ENCODE results near the gene PRODH2. TPM values are rescaled to one million over a fixed set of nuclear protein-coding genes. Genes with fewer than 3 reads are reported as not detected.
A peak's percentile ranks its signal among the peaks of the same experiment; 100 is the strongest.

The PRODH2 gene
- total and polyA plus RNA-seq, 4 donors: 56.4 to 156 (median 114) TPM

GRCh38 chr19:35828692-35829301, 16.2 kb upstream of the PRODH2 start:
- 11% methylated on average over 12 of the region's 12 CpGs for WGBS
- Histone ChIP-seq H3K4me3 (ENCODE audit: low read depth in 1 of 3, low read length in 3 of 3) (no peak overlapping the region), H3K9ac (ENCODE audit: low read depth in 1 of 2, low read length in 2 of 2) (no peak overlapping the region), H3K27me3 (ENCODE audit: control insufficient read depth in 4 of 4, insufficient read depth in 4 of 4, low read length in 3 of 4) (peaks cover 0 to 5% (median 2%) of the 10 kb centered on the region in 4 donors), H3K4me1 (ENCODE audit: control insufficient read depth in 4 of 4, insufficient read depth in 4 of 4, low read length in 3 of 4) (no peaks in the 10 kb centered on the region), H3K27ac (ENCODE audit: low read depth in 1 of 2, low read length in 2 of 2) (no peak overlapping the region), H3K9me3 (ENCODE audit: control insufficient read depth in 4 of 4, low read length in 3 of 4) (no peaks in the 10 kb centered on the region), H3K36me3 (ENCODE audit: control insufficient read depth in 4 of 4, insufficient read depth in 3 of 4, low read depth in 1 of 4, low read length in 3 of 4) (no peaks in the 10 kb centered on the region)
- peak; percentile 69 for DNase-seq (ENCODE audit: low spot score)
- TF ChIP-seq, protein P1, sequence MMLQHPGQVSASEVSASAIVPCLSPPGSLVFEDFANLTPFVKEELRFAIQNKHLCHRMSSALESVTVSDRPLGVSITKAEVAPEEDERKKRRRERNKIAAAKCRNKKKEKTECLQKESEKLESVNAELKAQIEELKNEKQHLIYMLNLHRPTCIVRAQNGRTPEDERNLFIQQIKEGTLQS (IDR thresholded peaks at IDR 0.05): no peak
- TF ChIP-seq TAF1 (conservative IDR thresholded peaks at IDR 0.05) (no peak), HNF4A (conservative IDR thresholded peaks at IDR 0.05) (no peak), SP1 (IDR thresholded peaks at IDR 0.05) (no peak), GABPA (IDR thresholded peaks at IDR 0.05 in 1 of 2, conservative IDR thresholded peaks at IDR 0.05 in 1 of 2) (no peak), FOXA1 (IDR thresholded peaks at IDR 0.05) (no peak), JUND (IDR thresholded peaks at IDR 0.05) (no peak), HNF4G (IDR thresholded peaks at IDR 0.05) (no peak), NR2F2 (IDR thresholded peaks at IDR 0.05) (no peak), EGR1 (IDR thresholded peaks at IDR 0.05; ENCODE audit: low read depth in 2 of 2) (no peak), YY1 (IDR thresholded peaks at IDR 0.05) (no peak), RXRA (IDR thresholded peaks at IDR 0.05) (no peak), REST (IDR thresholded peaks at IDR 0.05) (peak; percentile 100), FOXA2 (IDR thresholded peaks at IDR 0.05) (no peak), RAD21 (IDR thresholded peaks at IDR 0.05) (peak in 1 of 2 donors; percentile 13)
- TF ChIP-seq, protein P2, sequence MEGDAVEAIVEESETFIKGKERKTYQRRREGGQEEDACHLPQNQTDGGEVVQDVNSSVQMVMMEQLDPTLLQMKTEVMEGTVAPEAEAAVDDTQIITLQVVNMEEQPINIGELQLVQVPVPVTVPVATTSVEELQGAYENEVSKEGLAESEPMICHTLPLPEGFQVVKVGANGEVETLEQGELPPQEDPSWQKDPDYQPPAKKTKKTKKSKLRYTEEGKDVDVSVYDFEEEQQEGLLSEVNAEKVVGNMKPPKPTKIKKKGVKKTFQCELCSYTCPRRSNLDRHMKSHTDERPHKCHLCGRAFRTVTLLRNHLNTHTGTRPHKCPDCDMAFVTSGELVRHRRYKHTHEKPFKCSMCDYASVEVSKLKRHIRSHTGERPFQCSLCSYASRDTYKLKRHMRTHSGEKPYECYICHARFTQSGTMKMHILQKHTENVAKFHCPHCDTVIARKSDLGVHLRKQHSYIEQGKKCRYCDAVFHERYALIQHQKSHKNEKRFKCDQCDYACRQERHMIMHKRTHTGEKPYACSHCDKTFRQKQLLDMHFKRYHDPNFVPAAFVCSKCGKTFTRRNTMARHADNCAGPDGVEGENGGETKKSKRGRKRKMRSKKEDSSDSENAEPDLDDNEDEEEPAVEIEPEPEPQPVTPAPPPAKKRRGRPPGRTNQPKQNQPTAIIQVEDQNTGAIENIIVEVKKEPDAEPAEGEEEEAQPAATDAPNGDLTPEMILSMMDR (IDR thresholded peaks at IDR 0.05; ENCODE audit: low read depth, low read length, missing input control): no peak
- TF ChIP-seq, protein P3, sequence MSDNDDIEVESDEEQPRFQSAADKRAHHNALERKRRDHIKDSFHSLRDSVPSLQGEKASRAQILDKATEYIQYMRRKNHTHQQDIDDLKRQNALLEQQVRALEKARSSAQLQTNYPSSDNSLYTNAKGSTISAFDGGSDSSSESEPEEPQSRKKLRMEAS (IDR thresholded peaks at IDR 0.05): peak; percentile 16
- TF ChIP-seq, protein P4, sequence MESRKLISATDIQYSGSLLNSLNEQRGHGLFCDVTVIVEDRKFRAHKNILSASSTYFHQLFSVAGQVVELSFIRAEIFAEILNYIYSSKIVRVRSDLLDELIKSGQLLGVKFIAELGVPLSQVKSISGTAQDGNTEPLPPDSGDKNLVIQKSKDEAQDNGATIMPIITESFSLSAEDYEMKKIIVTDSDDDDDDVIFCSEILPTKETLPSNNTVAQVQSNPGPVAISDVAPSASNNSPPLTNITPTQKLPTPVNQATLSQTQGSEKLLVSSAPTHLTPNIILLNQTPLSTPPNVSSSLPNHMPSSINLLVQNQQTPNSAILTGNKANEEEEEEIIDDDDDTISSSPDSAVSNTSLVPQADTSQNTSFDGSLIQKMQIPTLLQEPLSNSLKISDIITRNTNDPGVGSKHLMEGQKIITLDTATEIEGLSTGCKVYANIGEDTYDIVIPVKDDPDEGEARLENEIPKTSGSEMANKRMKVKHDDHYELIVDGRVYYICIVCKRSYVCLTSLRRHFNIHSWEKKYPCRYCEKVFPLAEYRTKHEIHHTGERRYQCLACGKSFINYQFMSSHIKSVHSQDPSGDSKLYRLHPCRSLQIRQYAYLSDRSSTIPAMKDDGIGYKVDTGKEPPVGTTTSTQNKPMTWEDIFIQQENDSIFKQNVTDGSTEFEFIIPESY (IDR thresholded peaks at IDR 0.05): no peak
